CD14-positive monocyte (primary cell): ENCODE data around the gene KIF5C. TPM values are rescaled to one million over a fixed set of nuclear protein-coding genes. Genes with fewer than 3 reads are reported as not detected.

ENCODE experiments used
- DNase-seq, 3 donors: peaks; one replicate each; pipeline ENCODE4 v3.0.0-alpha.2; 2011 to 2022
- H2AFZ ChIP-seq: 2 replicates; pipeline ENCODE4 v1.6.0; 2012; ENCODE audit warnings: mild to moderate bottlenecking, low read depth, low read length, inconsistent platforms; ENCODE audit not compliant: insufficient read depth, poor library complexity, severe bottlenecking
- H3K27ac ChIP-seq, 2 donors: 1 replicate in 1 of 2; 2 replicates in 1 of 2; pipeline ENCODE4 v1.5.1; 2012 to 2013; ENCODE audit warnings: low read length in 2 of 2, control low read depth in 1 of 2, inconsistent platforms in 1 of 2, low read depth in 1 of 2, mild to moderate bottlenecking in 1 of 2
- H3K27me3 ChIP-seq, 2 donors: one replicate each; pipeline versions ENCODE4 v1.6.0 to v1.6.1; 2011 to 2013; ENCODE audit warnings: low read length in 2 of 2; ENCODE audit not compliant: control insufficient read depth in 2 of 2, insufficient read depth in 2 of 2
- H3K36me3 ChIP-seq, 2 donors: replicated peaks in 1 of 2; 1 replicate in 1 of 2; 2 replicates in 1 of 2; pipeline versions ENCODE4 v1.5.1 to v1.6.1; 2012 to 2013; ENCODE audit warnings: low read length in 2 of 2, control low read depth in 1 of 2, inconsistent platforms in 1 of 2, mild to moderate bottlenecking in 1 of 2; ENCODE audit not compliant: insufficient read depth in 2 of 2, control insufficient read depth in 1 of 2
- H3K4me1 ChIP-seq, 2 donors: 1 replicate in 1 of 2; 2 replicates in 1 of 2; pipeline versions ENCODE4 v1.5.1 to v1.6.1; 2012 to 2013; ENCODE audit warnings: low read length in 2 of 2, control low read depth in 1 of 2, inconsistent platforms in 1 of 2, mild to moderate bottlenecking in 1 of 2, moderate library complexity in 1 of 2; ENCODE audit not compliant: insufficient read depth in 2 of 2, control insufficient read depth in 1 of 2
- H3K4me2 ChIP-seq: replicated peaks from 2 replicates; pipeline ENCODE3; 2012; ENCODE audit warnings: low read length, moderate library complexity, mild to moderate bottlenecking; ENCODE audit not compliant: poor library complexity, severe bottlenecking; ENCODE audit errors: extremely low read depth
- H3K4me3 ChIP-seq, 3 experiments: fragments of 200-600 bp in 1 of 3; sonication (generic) in 1 of 3; replicated peaks in 1 of 3; 1 replicate in 2 of 3; 2 replicates in 1 of 3; pipeline ENCODE4 v1.5.1; 2011 to 2013; ENCODE audit warnings: low read length in 3 of 3, mild to moderate bottlenecking in 3 of 3, control low read depth in 2 of 3, low read depth in 2 of 3, inconsistent platforms in 1 of 3, moderate library complexity in 1 of 3
- H3K79me2 ChIP-seq: 2 replicates; pipeline ENCODE4 v1.6.0; 2012; ENCODE audit warnings: mild to moderate bottlenecking, control low read depth, inconsistent platforms, low read length, moderate library complexity; ENCODE audit not compliant: insufficient read depth
- H3K9ac ChIP-seq: 2 replicates; pipeline ENCODE4 v1.6.0; 2017; ENCODE audit warnings: low read length, mild to moderate bottlenecking; ENCODE audit not compliant: insufficient read depth, poor library complexity, severe bottlenecking
- H3K9me3 ChIP-seq, 2 donors: replicated peaks in 1 of 2; 1 replicate in 1 of 2; 2 replicates in 1 of 2; pipeline versions ENCODE4 v1.5.1 to v1.6.1; 2012 to 2013; ENCODE audit warnings: low read length in 2 of 2, control low read depth in 1 of 2; ENCODE audit not compliant: control insufficient read depth in 1 of 2, insufficient read depth in 1 of 2
- H4K20me1 ChIP-seq: 2 replicates; pipeline ENCODE4 v1.6.0; 2012; ENCODE audit warnings: mild to moderate bottlenecking, low read length, control low read depth, moderate library complexity; ENCODE audit not compliant: insufficient read depth
- H3K27ac Mint-ChIP-seq, 7 donors: one replicate each; pipeline ENCODE4 v1.8.0; 2020; ENCODE audit warnings: mild to moderate bottlenecking in 7 of 7, mixed read lengths in 7 of 7, moderate library complexity in 6 of 7, inconsistent platforms in 2 of 7
- H3K27me3 Mint-ChIP-seq, 3 donors: one replicate each; pipeline ENCODE4 v1.8.0; 2021 to 2022; ENCODE audit warnings: low read depth in 3 of 3, mild to moderate bottlenecking in 3 of 3, mixed read lengths in 3 of 3, moderate library complexity in 3 of 3, inconsistent platforms in 1 of 3
- H3K36me3 Mint-ChIP-seq, 2 donors: one replicate each; pipeline ENCODE4 v1.8.0; 2020; ENCODE audit warnings: mixed read lengths in 2 of 2, inconsistent platforms in 1 of 2, mild to moderate bottlenecking in 1 of 2
- H3K4me1 Mint-ChIP-seq: one replicate; pipeline ENCODE4 v1.8.0; 2020; ENCODE audit warnings: mild to moderate bottlenecking, mixed read lengths
- H3K4me3 Mint-ChIP-seq, 2 donors: one replicate each; pipeline ENCODE4 v1.8.0; 2020; ENCODE audit warnings: mild to moderate bottlenecking in 2 of 2, mixed read lengths in 2 of 2, moderate library complexity in 1 of 2
- H3K9me3 Mint-ChIP-seq, 7 donors: one replicate each; pipeline ENCODE4 v1.8.0; 2020 to 2022; ENCODE audit warnings: mixed read lengths in 7 of 7, mild to moderate bottlenecking in 6 of 7, moderate library complexity in 6 of 7, inconsistent platforms in 2 of 7
- CTCF ChIP-seq: fragments of 200-600 bp; IDR thresholded peaks from one replicate; pipeline ENCODE4 v1.8.0; 2022; ENCODE audit warnings: antibody characterized with exemption, mild to moderate bottlenecking
- WGBS: methylation state at CpG from one replicate; pipeline ENCODE4 v1.1.5; 2013; ENCODE audit warnings: missing lambda C conversion rate; ENCODE audit not compliant: insufficient coverage; 5-methylcytosine and 5-hydroxymethylcytosine counted together
- intact Hi-C, 2 donors: fragments of 100-400 bp; cut with micrococcal nuclease; formaldehyde crosslinking; loops; one replicate each; pipeline versions ENCODE4 v1.15.0 to v1.15.1; 2023
- polyA plus RNA-seq, 3 donors: library from polyadenylated mRNA; depleted of rRNA in 1 of 3; unstranded in 2 of 3; stranded (reverse) in 1 of 3; fragments of 300-500 nt in 2 of 3; fragments of >200 nt in 1 of 3; fragmentation: Illumina TruSeq in 2 of 3; gene quantifications; 1 replicate in 2 of 3; 2 replicates in 1 of 3; pipeline ENCODE4 v1.2.3, GENCODE V29; 2012 to 2021

Gene KIF5C
- polyA plus RNA-seq, 3 donors: 0.04 TPM; not detected in 2

- H3K4me1 ChIP-seq: no peaks in the 10 kb centered on the region
- no peaks in the 10 kb centered on the region for H3K9me3 ChIP-seq
- intact Hi-C loops: no loop called here
- no peak overlapping the region for H3K27ac ChIP-seq
- Mint-ChIP-seq H3K36me3 (no peaks in the 10 kb centered on the region), H3K9me3 (no peaks in the 10 kb centered on the region), H3K4me3 (no peak overlapping the region), H3K27ac (no peak overlapping the region), H3K27me3 (peaks cover 10 to 26% (median 14%) of the 10 kb centered on the region in 3 donors), H3K4me1 (peaks cover 6% of the 10 kb centered on the region)
- no peak overlapping the region for H3K4me3 ChIP-seq
- no peak overlapping the region for H2AFZ ChIP-seq
- no peak for TF ChIP-seq CTCF
- H3K79me2 ChIP-seq: no peaks in the 10 kb centered on the region
- DNase-seq: no peak
- WGBS: 100% methylated on average over 2 of the region's 6 CpGs
- H4K20me1 ChIP-seq: no peaks in the 10 kb centered on the region
- no peak overlapping the region for H3K4me2 ChIP-seq
- H3K9ac ChIP-seq: no peak overlapping the region
- no peaks in the 10 kb centered on the region for H3K36me3 ChIP-seq
- peaks cover 0 to 4% of the 10 kb centered on the region in 2 donors for H3K27me3 ChIP-seq
Measured at GRCh38 chr2:149028377-149028776, 153.3 kb downstream of the KIF5C start.

- no peak overlapping the region for H3K4me3 Mint-ChIP-seq
- Histone ChIP-seq H3K4me3 (no peak overlapping the region), H3K36me3 (no peaks in the 10 kb centered on the region), H3K27ac (no peak overlapping the region), H3K27me3 (peaks cover 0 to 4% of the 10 kb centered on the region in 2 donors), H3K9me3 (no peaks in the 10 kb centered on the region), H4K20me1 (no peaks in the 10 kb centered on the region), H2AFZ (no peak overlapping the region), H3K9ac (no peak overlapping the region), H3K4me1 (no peaks in the 10 kb centered on the region), H3K4me2 (no peak overlapping the region), H3K79me2 (no peaks in the 10 kb centered on the region)
- intact Hi-C loops: no loop called here
- peaks cover 12 to 28% (median 14%) of the 10 kb centered on the region in 3 donors for H3K27me3 Mint-ChIP-seq
- no peaks in the 10 kb centered on the region for H3K36me3 Mint-ChIP-seq
- WGBS: no CpG with 5 or more reads among the region's 2 CpGs
- H3K4me1 Mint-ChIP-seq: peaks cover 6% of the 10 kb centered on the region
- H3K9me3 Mint-ChIP-seq: no peaks in the 10 kb centered on the region
- no peak for TF ChIP-seq CTCF
- H3K27ac Mint-ChIP-seq: no peak overlapping the region
- DNase-seq: no peak
Measured at GRCh38 chr2:149028891-149029290, 153.9 kb downstream of the KIF5C start.
